BE2C (cell line): ENCODE data around the gene KCNJ18.
"Not testable (repeated sequence)": the region's sequence is repeated elsewhere in the genome, so short reads cannot be mapped to it uniquely, and the experiment has no call there.

Experiments
- DNase-seq: peaks from one replicate; pipeline ENCODE4 v3.0.0-alpha.2; 2020
- H3K27me3 ChIP-seq: fragments of 250-450 bp; sonication (Bioruptor Pico); 2 replicates; pipeline ENCODE4 v1.5.1; 2020; ENCODE audit warnings: mild to moderate bottlenecking
- H3K36me3 ChIP-seq: fragments of 250-450 bp; sonication (Bioruptor Pico); 2 replicates; pipeline ENCODE4 v1.5.1; 2020; ENCODE audit warnings: mild to moderate bottlenecking
- H3K4me1 ChIP-seq: fragments of 250-450 bp; sonication (Bioruptor Pico); 2 replicates; pipeline ENCODE4 v1.5.1; 2020
- H3K4me3 ChIP-seq: 2 replicates; pipeline ENCODE4 v1.5.1; 2011; ENCODE audit warnings: low read depth, low read length
- H3K9me3 ChIP-seq: fragments of 250-450 bp; sonication (Bioruptor Pico); 2 replicates; pipeline ENCODE4 v1.5.1; 2020
- CTCF ChIP-seq: IDR thresholded peaks from 2 replicates; pipeline ENCODE4 v1.5.1; 2012; ENCODE audit warnings: mild to moderate bottlenecking, low read depth, low read length

The KCNJ18 gene

GRCh38 chr17:21699124-21699523, 6.8 kb downstream of the KCNJ18 start:
- not testable (repeated sequence) for H3K4me3 ChIP-seq, H3K9me3 ChIP-seq, H3K36me3 ChIP-seq, H3K4me1 ChIP-seq, DNase-seq, H3K27me3 ChIP-seq

GRCh38 chr17:21699573-21700236, 7.4 kb downstream of the KCNJ18 start:
- H3K9me3 ChIP-seq, DNase-seq, H3K4me1 ChIP-seq, H3K36me3 ChIP-seq, H3K27me3 ChIP-seq, H3K4me3 ChIP-seq: not testable (repeated sequence)

- H3K36me3 ChIP-seq, H3K4me3 ChIP-seq: not testable (repeated sequence)
Observed at GRCh38 chr17:21701090-21701489, 8.8 kb downstream of the KCNJ18 start.

DNA sequence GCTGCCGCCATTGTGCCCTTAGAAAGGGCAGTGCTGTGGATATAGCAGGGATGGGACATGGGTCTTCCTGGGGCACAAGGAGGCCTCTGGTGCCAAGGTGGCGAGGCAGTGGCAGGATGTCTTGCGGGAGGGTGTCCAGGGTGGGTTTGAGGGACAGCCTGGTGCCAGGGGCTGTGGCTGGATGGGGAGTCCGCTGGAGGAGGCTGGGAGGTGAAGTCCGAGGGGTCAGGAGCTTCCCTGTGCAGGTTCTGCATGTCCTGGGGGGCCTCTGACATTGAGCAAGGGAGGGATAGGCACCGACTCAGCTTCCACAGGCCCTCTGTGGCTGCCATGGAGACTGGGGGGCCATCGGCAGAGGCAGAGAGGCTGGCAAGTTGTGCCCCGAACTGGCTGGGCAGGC, 9.7 kb downstream of the KCNJ18 start:
- not testable (repeated sequence) for DNase-seq, H3K36me3 ChIP-seq, H3K9me3 ChIP-seq, H3K4me1 ChIP-seq, H3K4me3 ChIP-seq, H3K27me3 ChIP-seq

More at GRCh38 chr17:21701090-21701489, 8.8 kb downstream of the KCNJ18 start:
- not testable (repeated sequence) for H3K9me3 ChIP-seq, DNase-seq, H3K27me3 ChIP-seq, H3K4me1 ChIP-seq

- not testable (repeated sequence) for H3K36me3 ChIP-seq, H3K27me3 ChIP-seq, H3K4me3 ChIP-seq, DNase-seq, H3K9me3 ChIP-seq, H3K4me1 ChIP-seq
Observed at GRCh38 chr17:21702521-21702920, 10.2 kb downstream of the KCNJ18 start.

DNA sequence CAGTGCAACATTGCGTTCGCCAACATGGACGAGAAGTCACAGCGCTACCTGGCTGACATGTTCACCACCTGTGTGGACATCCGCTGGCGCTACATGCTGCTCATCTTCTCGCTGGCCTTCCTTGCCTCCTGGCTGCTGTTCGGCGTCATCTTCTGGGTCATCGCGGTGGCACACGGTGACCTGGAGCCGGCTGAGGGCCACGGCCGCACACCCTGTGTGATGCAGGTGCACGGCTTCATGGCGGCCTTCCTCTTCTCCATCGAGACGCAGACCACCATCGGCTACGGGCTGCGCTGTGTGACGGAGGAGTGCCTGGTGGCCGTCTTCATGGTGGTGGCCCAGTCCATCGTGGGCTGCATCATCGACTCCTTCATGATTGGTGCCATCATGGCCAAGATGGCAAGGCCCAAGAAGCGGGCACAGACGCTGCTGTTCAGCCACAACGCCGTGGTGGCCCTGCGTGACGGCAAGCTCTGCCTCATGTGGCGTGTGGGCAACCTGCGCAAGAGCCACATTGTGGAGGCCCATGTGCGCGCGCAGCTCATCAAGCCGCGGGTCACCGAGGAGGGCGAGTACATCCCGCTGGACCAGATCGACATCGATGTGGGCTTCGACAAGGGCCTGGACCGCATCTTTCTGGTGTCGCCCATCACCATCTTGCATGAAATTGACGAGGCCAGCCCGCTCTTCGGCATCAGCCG, 10.8 kb downstream of the KCNJ18 start:
- not testable (repeated sequence) for H3K4me1 ChIP-seq, H3K36me3 ChIP-seq, H3K9me3 ChIP-seq, H3K27me3 ChIP-seq, H3K4me3 ChIP-seq, DNase-seq

DNA sequence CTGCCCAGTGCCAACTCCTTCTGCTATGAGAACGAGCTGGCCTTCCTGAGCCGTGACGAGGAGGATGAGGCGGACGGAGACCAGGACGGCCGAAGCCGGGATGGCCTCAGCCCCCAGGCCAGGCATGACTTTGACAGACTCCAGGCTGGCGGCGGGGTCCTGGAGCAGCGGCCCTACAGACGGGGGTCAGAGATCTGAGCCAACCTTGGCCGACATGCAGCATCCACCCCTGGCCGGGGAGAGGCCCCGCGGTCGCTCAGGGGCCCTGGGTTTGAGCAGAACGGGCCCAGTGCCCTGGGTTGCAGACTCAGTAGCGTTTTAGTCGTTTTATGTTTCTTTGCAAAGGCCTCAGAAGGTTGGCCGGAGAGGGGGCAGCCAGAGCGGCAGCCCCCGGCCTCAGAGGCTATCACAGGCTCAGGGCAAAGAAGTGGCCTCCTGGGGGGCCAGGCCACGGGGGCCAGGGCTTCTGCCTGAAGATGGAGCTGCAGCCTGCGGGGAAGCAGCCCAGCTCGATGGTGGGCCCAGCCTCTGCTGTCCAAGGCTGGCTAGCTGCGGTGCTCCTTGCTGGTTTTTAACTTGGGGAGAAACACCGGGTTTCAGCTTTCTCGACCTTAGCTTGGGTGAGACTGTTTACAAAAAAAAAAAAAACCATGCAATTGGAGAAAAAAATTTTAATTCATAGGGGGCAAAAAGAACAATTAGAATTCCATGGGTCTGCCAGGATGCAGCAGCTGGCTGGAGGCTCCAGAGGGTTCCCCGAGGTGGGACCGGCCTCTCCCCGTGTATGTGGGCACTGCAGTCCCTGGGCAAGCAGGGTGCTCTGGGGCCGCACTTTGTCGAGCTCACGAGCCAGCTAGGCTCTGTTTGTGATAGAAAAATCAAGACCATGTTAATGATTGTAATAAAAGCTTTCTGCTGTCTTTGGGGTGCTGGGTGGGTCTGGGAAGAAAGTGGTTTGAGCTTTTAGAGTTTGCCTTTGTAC, 11.9 kb downstream of the KCNJ18 start:
- not testable (repeated sequence) for H3K9me3 ChIP-seq, H3K4me1 ChIP-seq, DNase-seq, H3K4me3 ChIP-seq, H3K27me3 ChIP-seq, H3K36me3 ChIP-seq

- TF ChIP-seq CTCF, result no peak
- DNase-seq, result no peak
- Histone ChIP-seq H3K9me3 (no peaks in the 10 kb centered on the region), H3K36me3 (no peaks in the 10 kb centered on the region), H3K27me3 (no peaks in the 10 kb centered on the region), H3K4me1 (no peaks in the 10 kb centered on the region), H3K4me3 (no peak overlapping the region)
Observed at GRCh38 chr17:21705021-21705601, 12.8 kb downstream of the KCNJ18 start.

DNA sequence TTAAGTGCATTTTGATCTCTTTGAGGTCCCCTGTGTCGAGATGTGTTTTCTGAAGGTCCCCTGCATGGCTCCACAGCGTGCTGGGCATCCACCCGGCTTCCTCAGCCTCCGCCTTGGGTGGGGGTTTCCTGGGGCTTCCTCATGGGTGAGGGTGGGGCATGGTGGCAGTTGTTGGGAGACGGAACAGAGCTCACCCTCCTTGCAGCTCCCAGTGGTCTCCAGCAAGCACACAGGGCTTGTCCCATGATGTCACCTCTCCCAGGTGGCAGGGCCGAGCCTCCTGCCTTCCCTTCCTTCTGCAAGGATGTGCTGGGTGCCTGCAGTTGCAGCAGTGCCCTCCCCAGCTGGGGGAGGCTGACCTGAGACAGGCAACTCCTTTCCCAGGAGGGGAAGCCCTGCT, 13.4 kb downstream of the KCNJ18 start:
- H3K27me3 ChIP-seq, DNase-seq, H3K4me3 ChIP-seq, H3K4me1 ChIP-seq, H3K9me3 ChIP-seq, H3K36me3 ChIP-seq: not testable (repeated sequence)

DNA sequence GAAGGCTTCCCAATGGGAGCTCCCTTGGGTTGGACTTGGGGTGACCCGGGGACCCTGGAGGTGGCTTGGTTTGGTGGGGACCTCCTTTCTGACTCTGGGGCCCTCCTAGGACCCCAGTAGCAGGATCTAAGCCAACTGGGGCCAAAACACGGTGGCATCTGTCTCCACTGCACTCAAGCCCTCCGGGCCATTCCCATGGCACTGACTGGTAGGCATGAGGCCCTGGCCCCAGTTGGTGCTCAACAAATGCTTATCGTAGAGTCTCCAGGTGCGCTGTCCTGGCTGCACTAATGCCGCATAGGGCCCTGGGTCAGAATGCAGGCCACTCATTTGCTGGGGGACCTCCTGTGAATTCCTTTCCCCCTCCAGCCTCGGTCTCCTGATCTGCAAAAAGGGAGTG, 14.2 kb downstream of the KCNJ18 start:
- not testable (repeated sequence) for H3K36me3 ChIP-seq, H3K9me3 ChIP-seq, H3K4me3 ChIP-seq, H3K27me3 ChIP-seq, DNase-seq, H3K4me1 ChIP-seq

DNA sequence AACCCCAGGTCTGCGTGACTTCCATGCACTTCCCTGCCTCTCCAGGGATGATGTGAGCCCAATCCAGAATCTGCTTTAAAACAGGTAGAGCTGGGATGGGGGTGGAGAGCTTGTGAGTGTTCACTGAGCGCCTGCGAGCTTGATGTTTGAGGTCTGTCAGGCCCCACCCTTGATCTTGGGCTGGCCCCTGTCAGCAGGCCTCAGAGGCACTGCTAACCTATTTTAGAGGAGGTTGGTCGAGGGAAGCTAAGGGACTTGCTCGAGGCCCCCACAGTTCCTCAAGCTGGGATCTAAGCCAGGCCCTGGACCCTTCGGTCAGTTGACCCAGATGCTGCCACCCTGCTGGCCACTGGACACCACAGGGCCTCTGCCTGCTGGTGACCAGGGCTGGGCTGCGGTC, 14.8 kb downstream of the KCNJ18 start:
- not testable (repeated sequence) for H3K9me3 ChIP-seq, H3K4me3 ChIP-seq, DNase-seq, H3K4me1 ChIP-seq, H3K36me3 ChIP-seq, H3K27me3 ChIP-seq

- not testable (repeated sequence) for DNase-seq, H3K27me3 ChIP-seq, H3K4me1 ChIP-seq, H3K36me3 ChIP-seq, H3K4me3 ChIP-seq, H3K9me3 ChIP-seq
Observed at GRCh38 chr17:21707711-21708611, 15.6 kb downstream of the KCNJ18 start.

GRCh38 chr17:21708612-21709535, 16.6 kb downstream of the KCNJ18 start:
- DNase-seq, H3K4me3 ChIP-seq, H3K36me3 ChIP-seq, H3K4me1 ChIP-seq, H3K27me3 ChIP-seq, H3K9me3 ChIP-seq: not testable (repeated sequence)
